Psoas muscle (tissue), 8 donors: ENCODE measurements around the gene KCNT2. TPM values are rescaled to one million over a fixed set of nuclear protein-coding genes. Genes with fewer than 3 reads are reported as not detected.

ENCODE experiments used
- ATAC-seq, 4 donors: fragments of 200-7000 bp; cut with Tn5 transposase; one replicate each; pipeline ENCODE4 v1.9.1; 2020; ENCODE audit warnings: moderate library complexity in 3 of 4, mild to moderate bottlenecking in 2 of 4
- DNase-seq, 2 donors: peaks; one replicate each; pipeline ENCODE4 v3.0.0-alpha.2; 2020
- H3K27ac ChIP-seq: fragments of 200-600 bp; one replicate; pipeline ENCODE4 v1.8.0; 2022
- H3K27me3 ChIP-seq, 3 donors: fragments of 200-600 bp in 1 of 3; one replicate each; pipeline versions ENCODE4 v1.6.1 to v1.8.0; 2013 to 2022; ENCODE audit warnings: low read length in 2 of 3, mild to moderate bottlenecking in 2 of 3, moderate library complexity in 1 of 3; ENCODE audit not compliant: insufficient read depth in 3 of 3
- H3K36me3 ChIP-seq, 2 donors: fragments of 200-600 bp in 1 of 2; one replicate each; pipeline versions ENCODE4 v1.6.1 to v1.8.0; 2013 to 2022; ENCODE audit warnings: low read depth in 1 of 2, mild to moderate bottlenecking in 1 of 2, moderate library complexity in 1 of 2; ENCODE audit not compliant: insufficient read depth in 1 of 2
- H3K4me1 ChIP-seq: fragments of 200-600 bp; one replicate; pipeline ENCODE4 v1.8.0; 2022
- H3K4me3 ChIP-seq: fragments of 200-600 bp; one replicate; pipeline ENCODE4 v1.8.0; 2022; ENCODE audit warnings: mild to moderate bottlenecking
- H3K9me3 ChIP-seq: fragments of 200-600 bp; one replicate; pipeline ENCODE4 v1.8.0; 2022
- WGBS, 3 donors: extraction: QIAGEN DNeasy Blood & Tissue Kit; methylation state at CpG; one replicate each; pipeline versions ENCODE4 v1.1.6 to v1.1.7; 2013; 5-methylcytosine and 5-hydroxymethylcytosine counted together
- intact Hi-C, 2 donors: fragments of 100-400 bp; cut with DNase I; formaldehyde crosslinking; loops; one replicate each; pipeline versions ENCODE4 v1.11.0 to v1.14.2; 2022
- polyA plus RNA-seq, 3 donors: library from polyadenylated mRNA; stranded (reverse); fragments of 200-250 nt; gene quantifications; one replicate each; pipeline ENCODE4 v1.2.3, GENCODE V29; 2013
- total RNA-seq, 4 donors: library from RNA; stranded (reverse); fragmentation: NEBNext Ultra II Directional in 2 of 4; extraction: Animal tissue kit (Norgen Biotek cat#: 25700) in 2 of 4; gene quantifications; one replicate each; pipeline versions ENCODE4 v1.2.1 to v1.2.4, GENCODE V29; 2021 to 2023
- TF ChIP-seq, protein P1 (sequence below): fragments of 200-600 bp; IDR thresholded peaks from one replicate; pipeline ENCODE4 v1.8.0; 2022; ENCODE audit warnings: antibody characterized with exemption
- donor health status: healthy with polysubstance abuse.
- donor health status: DM: no; HTN: no; CAD: no; lungs with moderate emphysema.
- donor health status: Bipolar disorder and iron deficiency.
- donor health status: healthy.
- donor health status: DM: yes; HTN: yes; CAD: no.
- donor health status: DM: no; HTN: no; CAD: no.
- donor health status: DM: no; HTN: no; CAD: no.
- donor health status: DM: yes; HTN: yes; CAD: no.

Gene KCNT2
- total and polyA plus RNA-seq, 7 donors: 0.04 to 1.2 (median 0.12) TPM

DNA sequence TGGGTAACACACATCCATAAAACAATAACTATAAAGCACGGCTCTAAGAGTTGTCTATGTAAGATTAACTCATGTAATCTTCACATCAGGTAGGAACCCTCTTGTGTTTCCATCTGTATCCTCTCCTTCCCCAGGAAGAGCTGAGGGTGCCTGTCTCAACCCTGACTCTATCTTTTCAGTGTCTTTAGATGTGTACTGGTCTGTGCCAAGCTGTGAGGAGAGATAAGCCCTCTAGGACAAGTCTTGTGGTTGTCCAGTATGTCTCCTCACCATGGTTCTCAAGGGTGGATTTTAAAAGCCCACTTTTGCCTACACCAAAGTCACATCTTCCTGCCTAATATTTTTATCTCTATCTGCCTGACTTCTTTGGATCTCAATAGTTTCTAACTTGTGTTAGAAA is 300.1 kb downstream of the KCNT2 start:
- Histone ChIP-seq H3K4me3 (no peak overlapping the region), H3K27ac (no peak overlapping the region), H3K27me3 (no peaks in the 10 kb centered on the region), H3K36me3 (no peaks in the 10 kb centered on the region), H3K4me1 (no peaks in the 10 kb centered on the region), H3K9me3 (no peaks in the 10 kb centered on the region)
- ATAC-seq (no peak), DNase-seq (no peak)
- TF ChIP-seq, protein P1, sequence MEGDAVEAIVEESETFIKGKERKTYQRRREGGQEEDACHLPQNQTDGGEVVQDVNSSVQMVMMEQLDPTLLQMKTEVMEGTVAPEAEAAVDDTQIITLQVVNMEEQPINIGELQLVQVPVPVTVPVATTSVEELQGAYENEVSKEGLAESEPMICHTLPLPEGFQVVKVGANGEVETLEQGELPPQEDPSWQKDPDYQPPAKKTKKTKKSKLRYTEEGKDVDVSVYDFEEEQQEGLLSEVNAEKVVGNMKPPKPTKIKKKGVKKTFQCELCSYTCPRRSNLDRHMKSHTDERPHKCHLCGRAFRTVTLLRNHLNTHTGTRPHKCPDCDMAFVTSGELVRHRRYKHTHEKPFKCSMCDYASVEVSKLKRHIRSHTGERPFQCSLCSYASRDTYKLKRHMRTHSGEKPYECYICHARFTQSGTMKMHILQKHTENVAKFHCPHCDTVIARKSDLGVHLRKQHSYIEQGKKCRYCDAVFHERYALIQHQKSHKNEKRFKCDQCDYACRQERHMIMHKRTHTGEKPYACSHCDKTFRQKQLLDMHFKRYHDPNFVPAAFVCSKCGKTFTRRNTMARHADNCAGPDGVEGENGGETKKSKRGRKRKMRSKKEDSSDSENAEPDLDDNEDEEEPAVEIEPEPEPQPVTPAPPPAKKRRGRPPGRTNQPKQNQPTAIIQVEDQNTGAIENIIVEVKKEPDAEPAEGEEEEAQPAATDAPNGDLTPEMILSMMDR: no peak
- intact Hi-C loops: no loop called here
- WGBS, 3 donors: 87 to 95% (median 92%) methylated on average over 1 of the region's 1 CpG

DNA sequence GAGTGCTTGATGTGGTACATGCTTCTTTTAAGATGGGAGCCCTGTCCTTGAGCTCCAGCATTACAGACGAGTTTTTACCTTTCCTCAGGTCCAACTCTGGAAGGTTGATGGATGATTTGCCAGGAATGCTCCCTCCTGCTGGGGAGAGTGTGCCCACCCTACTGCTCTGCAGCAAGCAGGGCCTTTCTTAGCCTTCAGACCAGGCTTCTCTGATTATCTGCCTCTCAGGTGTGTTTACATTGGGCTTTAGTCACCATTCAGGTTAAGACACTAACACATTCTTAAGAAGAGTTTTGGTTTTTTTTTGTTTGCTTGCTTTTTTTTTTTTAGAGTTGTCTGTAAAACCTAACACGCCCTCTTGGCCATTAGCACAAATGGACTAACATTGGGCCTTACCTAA is 301.8 kb downstream of the KCNT2 start:
- Histone ChIP-seq H3K27me3 (no peaks in the 10 kb centered on the region), H3K4me1 (no peaks in the 10 kb centered on the region), H3K9me3 (no peaks in the 10 kb centered on the region), H3K27ac (no peak overlapping the region), H3K4me3 (no peak overlapping the region), H3K36me3 (no peaks in the 10 kb centered on the region)
- WGBS, 3 donors: 73 to 83% (median 75%) methylated on average over 2 of the region's 2 CpGs
- intact Hi-C loops: no loop called here
- TF ChIP-seq, protein P1: no peak
- ATAC-seq: no peak
- DNase-seq: no peak

DNA sequence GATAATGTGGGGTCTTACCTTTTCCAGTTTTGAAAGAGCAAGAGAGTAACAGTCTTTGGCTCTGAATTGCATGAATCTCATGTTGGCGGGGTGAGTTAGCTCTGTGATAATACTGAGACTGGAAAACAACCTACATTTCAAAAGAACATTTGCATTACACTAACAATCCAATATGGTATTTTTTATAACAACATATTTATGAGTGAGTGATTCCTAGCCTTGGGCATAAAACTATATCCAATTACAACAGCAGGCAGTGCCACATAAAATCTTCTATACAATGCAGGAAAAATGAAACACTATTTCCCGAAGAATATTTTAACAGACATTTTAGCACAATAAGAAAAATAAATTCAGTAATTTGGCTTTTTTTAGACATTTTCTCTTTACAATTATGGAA is 303.0 kb downstream of the KCNT2 start:
- no peak overlapping the region for H3K4me3 ChIP-seq
- WGBS, 3 donors: 91 to 96% (median 95%) methylated on average over 2 of the region's 2 CpGs
- no peaks in the 10 kb centered on the region for H3K36me3 ChIP-seq
- no peak overlapping the region for H3K27ac ChIP-seq
- DNase-seq (no peak), ATAC-seq (no peak)
- no peaks in the 10 kb centered on the region for H3K4me1 ChIP-seq
- H3K27me3 ChIP-seq: no peaks in the 10 kb centered on the region
- no peaks in the 10 kb centered on the region for H3K9me3 ChIP-seq
- TF ChIP-seq, protein P1: no peak
- intact Hi-C loops: no loop called here

DNA sequence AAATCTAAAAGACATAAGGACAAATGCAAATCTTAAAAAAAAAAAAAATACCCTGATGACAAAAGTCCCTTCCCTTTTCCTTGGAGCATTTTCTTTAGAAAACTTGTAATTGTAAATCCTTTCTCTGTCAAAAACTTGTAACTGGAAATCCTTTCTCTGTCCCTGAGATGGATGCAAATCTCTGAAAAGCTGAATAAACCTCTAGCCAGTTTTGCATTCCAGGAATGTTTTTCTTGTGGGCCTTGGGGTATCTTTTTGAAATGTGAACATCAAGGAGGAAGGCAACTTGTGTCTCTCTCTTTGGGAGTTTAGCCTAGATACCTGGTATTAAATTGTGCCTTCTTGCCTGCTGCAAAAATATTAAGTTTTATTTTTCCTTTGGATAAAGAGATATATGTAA is 305.3 kb downstream of the KCNT2 start:
- ATAC-seq (no peak), DNase-seq (no peak)
- Histone ChIP-seq H3K27ac (no peak overlapping the region), H3K36me3 (no peaks in the 10 kb centered on the region), H3K27me3 (no peaks in the 10 kb centered on the region), H3K4me1 (no peaks in the 10 kb centered on the region), H3K4me3 (no peak overlapping the region), H3K9me3 (no peaks in the 10 kb centered on the region)
- intact Hi-C loops: no loop called here
- TF ChIP-seq, protein P1: no peak

DNA sequence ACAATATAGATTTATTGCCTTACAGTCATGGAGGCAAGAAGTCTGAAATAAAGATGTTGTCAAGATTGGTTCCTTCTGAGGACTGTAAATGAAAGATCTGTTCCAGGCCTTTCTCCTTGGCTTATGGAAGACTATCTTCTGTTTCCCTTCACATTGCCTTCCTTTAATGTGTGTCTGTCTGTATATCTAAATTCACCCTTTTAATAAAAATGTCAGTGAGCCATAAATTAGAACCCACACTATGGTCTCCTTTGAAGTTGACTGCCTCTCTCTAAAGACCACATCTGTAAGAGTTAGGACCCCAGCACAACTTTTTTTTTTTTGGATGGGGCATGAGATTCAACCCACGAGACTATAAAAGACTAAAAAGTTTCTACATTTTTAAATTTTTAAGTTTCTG is 305.8 kb downstream of the KCNT2 start:
- TF ChIP-seq, protein P1: no peak
- WGBS, 3 donors: 72 to 88% (median 79%) methylated on average over 1 of the region's 1 CpG
- H3K27me3 ChIP-seq: no peaks in the 10 kb centered on the region
- ATAC-seq: no peak
- H3K4me3 ChIP-seq: no peak overlapping the region
- intact Hi-C loops: no loop called here
- no peaks in the 10 kb centered on the region for H3K36me3 ChIP-seq
- no peak for DNase-seq
- H3K9me3 ChIP-seq: no peaks in the 10 kb centered on the region
- H3K4me1 ChIP-seq: no peaks in the 10 kb centered on the region
- no peak overlapping the region for H3K27ac ChIP-seq
